ENCODE measurements around the gene MYADML2. TPM values are rescaled to one million over a fixed set of nuclear protein-coding genes. Genes with fewer than 3 reads are reported as not detected.
"Not testable (repeated sequence)": the region's sequence is repeated elsewhere in the genome, so short reads cannot be mapped to it uniquely, and the experiment has no call there.

Gene MYADML2
- total and polyA plus RNA-seq, 10 of the 15 experiments (the other 5 are each of a cell fraction or from before 2014, with no cell fraction given), result not detected

- H2AFZ ChIP-seq (ENCODE audit: control insufficient read depth, low read depth, low read length), result no peak overlapping the region
- H3K36me3 ChIP-seq (ENCODE audit: control insufficient read depth in 2 of 2, insufficient read depth in 2 of 2, low read length in 1 of 2), result peaks cover 3 to 10% of the 10 kb centered on the region in 2 experiments; a peak in 3 of 4 replicates
- no peak overlapping the region for H3K9ac ChIP-seq (ENCODE audit: control insufficient read depth, insufficient read depth, low read length)
- H3K4me3 ChIP-seq, result no peak overlapping the region
- RAD21 ChIA-PET (ENCODE audit: unreplicated experiment), result no interaction called here
- H3K4me2 ChIP-seq (ENCODE audit: control insufficient read depth, insufficient read depth), result no peak overlapping the region
- in situ Hi-C loops (cut with MboI) (no loop called here), intact Hi-C loops (cut with micrococcal nuclease; ENCODE audit: unreplicated experiment) (no loop called here)
- POLR2A ChIA-PET, result no interaction called here
- ATAC-seq, result no peak
- no peaks in the 10 kb centered on the region for H4K20me1 ChIP-seq (ENCODE audit: control insufficient read depth, insufficient read depth)
- no peaks in the 10 kb centered on the region for H3K27me3 ChIP-seq (replicated peaks in 1 of 2; ENCODE audit: control insufficient read depth in 2 of 2, insufficient read depth in 2 of 2, low read length in 1 of 2)
- H3K4me1 ChIP-seq (ENCODE audit: control insufficient read depth, insufficient read depth, low read length), result peaks cover 7% of the 10 kb centered on the region
- 93% methylated on average over 27 of the region's 35 CpGs for WGBS (ENCODE audit: insufficient coverage, insufficient replicate concordance, low lambda C conversion rate, missing lambda C conversion rate)
- CTCF ChIA-PET, result no interaction called here
- TF ChIP-seq RB1 (IDR thresholded peaks at IDR 0.05; ENCODE audit: borderline replicate concordance) (no peak), CREB1 (IDR thresholded peaks at IDR 0.05; ENCODE audit: low read depth) (no peak), HCFC1 (IDR thresholded peaks at IDR 0.05; ENCODE audit: low read length) (no peak), HDGF (IDR thresholded peaks at IDR 0.05) (no peak), ZNF24 (IDR thresholded peaks at IDR 0.05) (no peak), RFX5 (IDR thresholded peaks at IDR 0.05; ENCODE audit: low read depth, low read length) (no peak), IKZF1 (conservative IDR thresholded peaks at IDR 0.05) (no peak), TBL1XR1 (IDR thresholded peaks at IDR 0.05; ENCODE audit: low read depth, low read length) (no peak), CHD2 (IDR thresholded peaks at IDR 0.05; ENCODE audit: borderline replicate concordance, low read depth, low read length) (no peak), PAX5 (IDR thresholded peaks at IDR 0.05; ENCODE audit: borderline replicate concordance, low read depth, low read length) (no peak), RELA (IDR thresholded peaks at IDR 0.05; ENCODE audit: borderline replicate concordance, partially characterized antibody) (no peak), JUND (IDR thresholded peaks at IDR 0.05; ENCODE audit: low read depth, low read length) (no peak), SREBF1 (IDR thresholded peaks at IDR 0.05; ENCODE audit: low read length) (no peak), MYC (IDR thresholded peaks at IDR 0.05; ENCODE audit: insufficient read depth, insufficient read length, insufficient replicate concordance, low read length, severe bottlenecking) (no peak), POU2F2 (IDR thresholded peaks at IDR 0.05; ENCODE audit: borderline replicate concordance, low read depth, low read length) (no peak), YBX1 (IDR thresholded peaks at IDR 0.05) (no peak), RUNX3 (IDR thresholded peaks at IDR 0.05; ENCODE audit: low read length) (no peak), NBN (IDR thresholded peaks at IDR 0.05) (no peak)
- H3K79me2 ChIP-seq (ENCODE audit: control insufficient read depth, insufficient read depth, low read length), result no peaks in the 10 kb centered on the region
- no peak overlapping the region for H3K27ac ChIP-seq (ENCODE audit: control insufficient read depth, insufficient read depth)
- no TSS peak for BruUV-seq (replicated peaks)
- no peak for DNase-seq (ENCODE audit: low read depth, low spot score)
- SMC1A ChIA-PET (ENCODE audit: uncharacterized antibody, unreplicated experiment), result no interaction called here
- no peak for FAIRE-seq
- no peaks in the 10 kb centered on the region for H3K9me3 ChIP-seq (replicated peaks; ENCODE audit: control insufficient read depth, insufficient read depth, low read length)
Measured at GRCh38 chr17:81983011-81983638, 36.1 kb upstream of the MYADML2 start.

DNA sequence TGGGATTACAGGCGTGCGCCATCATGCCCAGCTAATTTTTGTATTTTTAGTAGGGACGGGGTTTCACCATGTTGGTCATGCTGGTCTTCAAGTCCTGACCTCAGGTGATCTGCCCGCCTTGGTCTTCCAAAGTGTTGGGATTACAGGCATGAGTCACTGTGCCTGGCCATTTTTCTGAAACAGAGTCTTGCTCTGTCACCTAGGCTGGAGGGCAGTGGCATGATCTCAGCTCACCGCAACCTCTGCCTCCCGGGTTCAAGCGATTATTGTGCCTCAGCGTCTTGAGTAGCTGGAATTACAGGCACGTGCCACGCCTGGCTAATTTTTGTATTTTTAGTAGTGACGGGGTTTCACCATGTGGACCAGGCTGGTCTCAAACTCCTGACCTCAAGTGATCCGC, 34.5 kb upstream of the MYADML2 start:
- H3K9me3 ChIP-seq (replicated peaks; ENCODE audit: control insufficient read depth, insufficient read depth, low read length); H3K4me3 ChIP-seq; H3K79me2 ChIP-seq (ENCODE audit: control insufficient read depth, insufficient read depth, low read length); H2AFZ ChIP-seq (ENCODE audit: control insufficient read depth, low read depth, low read length); FAIRE-seq; H3K9ac ChIP-seq (ENCODE audit: control insufficient read depth, insufficient read depth, low read length); H4K20me1 ChIP-seq (ENCODE audit: control insufficient read depth, insufficient read depth); DNase-seq (ENCODE audit: low read depth, low spot score); H3K4me2 ChIP-seq (ENCODE audit: control insufficient read depth, insufficient read depth); H3K27me3 ChIP-seq (replicated peaks in 1 of 2; ENCODE audit: control insufficient read depth in 2 of 2, insufficient read depth in 2 of 2, low read length in 1 of 2); H3K27ac ChIP-seq (ENCODE audit: control insufficient read depth, insufficient read depth); intact Hi-C loops (cut with micrococcal nuclease; ENCODE audit: unreplicated experiment); BruUV-seq (replicated peaks); ATAC-seq; RAD21 ChIA-PET (ENCODE audit: unreplicated experiment); POLR2A ChIA-PET; SMC1A ChIA-PET (ENCODE audit: uncharacterized antibody, unreplicated experiment); in situ Hi-C loops (cut with MboI): not testable (repeated sequence)
- 95% methylated on average over 12 of the region's 12 CpGs for WGBS (ENCODE audit: insufficient coverage, insufficient replicate concordance, low lambda C conversion rate, missing lambda C conversion rate)
- Histone ChIP-seq H3K4me1 (ENCODE audit: control insufficient read depth, insufficient read depth, low read length) (peaks cover 11% of the 10 kb centered on the region), H3K36me3 (ENCODE audit: control insufficient read depth in 2 of 2, insufficient read depth in 2 of 2, low read length in 1 of 2) (peaks cover 3 to 10% of the 10 kb centered on the region in 2 experiments; a peak in 3 of 4 replicates)
- CTCF ChIA-PET, result interaction anchor here (0.9 kb wide), 1 partner anchor 11 kb away, joined by 3 read pairs; no protein-coding TSS in a partner anchor

Data from GM12878 (cell line).